GF-D8 (cell line): Measurements from ENCODE around the gene RAPGEF5.

ENCODE experiments used
- DNase-seq: peaks from one replicate; lab custom pipeline; 2025; lab: John Stamatoyannopoulos, UW

Gene RAPGEF5

DNA sequence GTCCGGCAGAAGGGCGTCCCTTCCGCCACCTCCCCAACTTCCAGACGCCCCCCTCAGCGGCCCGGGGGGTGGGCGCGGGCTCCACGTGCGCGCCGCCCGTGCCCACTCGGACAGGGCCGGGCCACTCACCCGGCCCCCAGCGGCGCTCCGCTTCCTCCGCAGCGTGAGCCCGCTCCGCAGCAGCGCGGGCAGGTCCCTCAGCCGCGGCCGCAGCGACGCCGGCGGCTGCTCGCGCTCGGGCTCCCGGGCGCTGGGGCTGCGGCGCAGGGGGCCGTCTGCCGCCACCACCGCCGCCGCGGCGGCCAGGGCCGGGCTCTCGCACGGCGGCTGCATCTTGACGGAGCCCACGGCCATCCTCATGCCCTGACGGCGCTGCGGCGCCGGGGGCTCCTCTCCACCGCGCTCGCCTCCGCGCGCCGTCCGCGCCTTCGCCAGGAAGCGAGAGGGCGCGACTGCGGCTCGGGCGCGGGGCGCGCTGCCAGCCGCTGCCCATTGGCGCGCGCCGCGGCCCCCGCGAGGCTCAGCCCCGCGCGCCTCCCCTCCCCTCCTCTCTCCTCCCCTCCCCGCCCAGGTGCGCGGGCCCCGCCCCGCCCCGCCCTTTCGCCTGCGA is at the start of gene RAPGEF5:
Gene RAPGEF5, minus strand, starts transcription at position 454 of the 610 bp plus-strand sequence. Its CDS starts 94 bp downstream, at position 360.
- no peak for DNase-seq

DNA sequence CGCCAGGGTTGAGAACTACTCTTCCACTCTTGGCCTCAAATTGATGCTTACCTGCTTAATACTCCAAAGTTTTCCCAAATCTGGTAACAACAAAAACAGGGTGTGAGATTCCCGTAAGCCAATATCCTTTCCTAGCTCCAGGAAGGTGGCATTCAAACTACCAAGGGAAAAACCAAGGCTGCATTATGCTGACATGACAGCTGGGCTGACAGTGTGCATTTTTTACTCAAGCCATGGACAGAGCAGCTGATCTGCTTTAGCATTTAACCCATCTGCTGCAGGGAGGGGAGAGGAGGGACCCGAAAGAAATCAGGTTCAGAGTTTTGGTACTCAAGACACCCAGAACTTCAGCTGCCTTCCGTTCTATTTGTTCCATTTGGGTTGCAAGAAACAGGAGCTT is 49.8 kb upstream of the RAPGEF5 start:
- DNase-seq: no peak

GRCh38 chr7:22404421-22405023 is 47.6 kb upstream of the RAPGEF5 start:
- DNase-seq: no peak

GRCh38 chr7:22403344-22403743 is 46.4 kb upstream of the RAPGEF5 start:
- DNase-seq: no peak

- no peak for DNase-seq
These were observed 45.3 kb upstream of the RAPGEF5 start for GRCh38 chr7:22402250-22402649.

DNA sequence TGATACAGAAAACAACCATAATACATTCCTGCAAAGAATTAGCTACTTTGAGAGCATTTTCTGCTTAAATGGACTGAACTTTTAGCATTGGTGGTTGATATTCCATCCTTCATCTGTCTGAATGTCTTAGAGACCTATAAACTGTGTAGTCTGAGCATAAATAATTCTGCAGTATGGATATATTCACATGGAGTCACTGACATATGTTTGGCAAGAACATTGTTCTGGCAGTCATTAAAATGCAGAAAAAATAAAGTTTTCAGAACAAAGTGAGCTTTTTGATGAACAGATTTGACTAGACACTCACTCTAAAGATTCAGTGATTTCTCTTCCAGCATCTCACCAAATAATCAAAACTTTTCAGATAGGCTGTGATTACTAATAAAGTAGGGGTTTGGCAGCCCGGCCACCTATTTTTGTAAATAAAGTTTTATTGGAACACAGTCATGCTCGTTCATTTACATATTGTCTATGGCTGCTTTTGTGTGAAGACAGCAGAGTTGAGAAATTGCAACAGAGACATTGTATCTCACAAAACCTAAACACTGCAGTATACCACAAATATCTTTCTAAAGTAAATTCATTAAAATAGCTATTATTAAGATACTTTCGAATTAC is 44.1 kb upstream of the RAPGEF5 start:
- DNase-seq: no peak

- no peak for DNase-seq
These were observed 43.3 kb upstream of the RAPGEF5 start for GRCh38 chr7:22400150-22400814.

GRCh38 chr7:22399546-22399945 is 42.6 kb upstream of the RAPGEF5 start:
- DNase-seq: no peak

DNA sequence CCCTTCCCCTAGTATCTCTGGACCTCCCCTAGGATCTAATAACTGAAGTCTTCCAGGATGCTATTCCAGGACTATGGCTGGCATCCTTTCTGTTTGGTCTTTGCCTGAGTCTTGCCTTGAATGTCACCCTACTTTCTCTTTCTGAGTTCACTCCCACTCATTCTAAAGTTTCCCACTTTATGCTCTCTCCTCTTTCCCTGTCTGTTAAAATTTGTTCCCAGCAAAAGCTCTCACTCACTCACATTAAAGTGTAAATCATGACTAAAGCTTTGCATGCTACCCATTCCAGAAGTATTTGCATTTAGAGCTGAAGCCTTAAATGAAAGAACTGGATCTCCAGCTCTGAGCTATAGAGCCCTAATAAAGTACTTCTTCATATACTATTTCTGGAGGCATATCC is 42.1 kb upstream of the RAPGEF5 start:
- no peak for DNase-seq

DNA sequence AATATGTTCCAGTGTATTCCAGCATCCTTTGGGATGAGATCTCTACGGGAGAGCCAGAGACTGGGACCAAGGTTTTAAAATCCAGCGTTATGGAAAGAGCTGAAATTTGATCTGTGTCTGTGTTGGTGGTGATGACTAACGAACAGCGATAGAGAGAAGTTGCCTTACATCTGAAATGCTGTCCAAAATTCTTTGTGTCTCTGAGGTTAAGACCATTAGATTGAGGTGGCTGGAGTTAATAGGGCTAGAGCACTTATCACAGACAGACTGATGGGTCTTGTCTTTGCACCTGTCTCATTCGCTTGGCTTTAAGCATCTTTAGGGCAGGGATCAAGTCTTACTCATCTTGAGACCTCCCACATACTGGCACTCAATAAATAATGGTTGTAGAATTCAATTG is 41.0 kb upstream of the RAPGEF5 start:
- DNase-seq: no peak

- no peak for DNase-seq
These were observed 38.3 kb upstream of the RAPGEF5 start for GRCh38 chr7:22395222-22395621.

GRCh38 chr7:22394739-22395138 is 37.8 kb upstream of the RAPGEF5 start:
- DNase-seq: no peak

DNA sequence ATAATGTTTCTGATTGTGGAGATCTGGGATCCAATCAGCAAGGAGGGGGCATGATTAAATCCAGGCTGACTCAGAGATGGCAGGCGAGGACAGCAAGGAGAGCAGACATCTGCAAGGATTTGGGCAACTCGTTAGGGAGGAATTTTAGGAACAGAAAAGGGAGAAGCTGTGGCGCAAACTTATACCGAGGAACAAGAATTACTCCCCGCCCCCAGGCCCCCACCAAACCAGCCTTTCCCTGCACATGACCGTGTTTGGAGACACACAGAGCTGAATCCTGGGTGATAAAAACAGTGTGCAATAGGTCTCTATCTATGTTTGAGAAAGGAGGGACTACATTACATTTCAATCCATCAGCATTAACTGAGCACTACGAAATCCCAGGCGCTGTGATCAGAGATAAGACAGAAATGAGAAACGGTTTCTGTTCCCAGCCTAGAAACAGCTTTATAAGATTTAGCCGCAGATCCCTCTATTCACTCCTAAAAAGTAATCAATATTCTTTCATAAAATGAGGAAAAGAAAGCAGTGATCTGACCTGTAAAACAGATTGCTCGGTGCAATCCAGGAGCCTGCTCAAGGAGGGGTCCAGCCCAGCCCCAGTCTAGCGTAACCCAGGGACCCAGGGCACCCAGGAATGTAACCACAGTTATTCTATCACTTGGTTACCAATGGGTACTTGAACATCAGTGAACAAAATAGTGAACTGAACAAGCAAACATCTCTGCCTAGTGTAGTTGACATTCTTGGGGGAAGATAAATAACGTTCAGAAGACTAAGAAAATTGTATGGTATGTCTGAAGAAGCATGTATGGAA is 37.2 kb upstream of the RAPGEF5 start:
- DNase-seq: no peak

DNA sequence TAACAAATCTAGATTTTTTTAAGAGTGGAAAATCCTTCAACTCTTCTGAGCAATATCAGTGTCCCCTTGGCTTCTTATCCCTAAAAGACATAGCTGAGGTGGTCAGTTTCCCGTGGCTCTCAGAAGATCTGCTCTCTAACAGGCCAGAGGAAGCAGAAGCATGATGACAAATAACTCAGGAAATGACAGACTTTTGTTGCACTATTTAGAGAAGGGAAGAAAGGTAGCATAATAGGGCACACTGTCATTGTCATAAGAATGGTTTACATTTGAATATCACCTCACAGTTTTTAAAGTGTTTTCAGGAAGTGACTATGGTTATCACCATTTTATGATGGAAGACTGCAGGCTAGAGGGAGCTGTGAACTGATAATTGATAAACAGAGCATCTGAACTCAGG is 33.6 kb upstream of the RAPGEF5 start:
- no peak for DNase-seq

DNA sequence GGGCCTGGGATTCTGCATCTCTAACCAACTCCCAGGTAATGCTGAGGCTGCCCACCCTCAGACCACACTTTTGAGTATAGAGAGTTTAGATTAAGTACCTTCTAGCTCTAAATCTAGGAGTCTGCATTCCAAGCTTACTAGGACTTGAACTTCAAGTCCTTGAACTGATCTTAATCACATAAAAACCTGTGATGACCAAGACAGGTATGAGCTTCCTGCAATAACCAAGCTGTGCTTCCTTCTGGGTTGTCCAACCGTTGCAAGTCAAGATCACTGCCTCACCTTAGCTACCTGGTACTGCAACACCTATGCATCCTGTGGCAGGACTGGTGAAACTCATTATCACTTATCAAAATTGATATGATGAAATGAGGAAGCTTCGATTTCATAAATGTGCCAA is 32.9 kb upstream of the RAPGEF5 start:
- DNase-seq: no peak

DNA sequence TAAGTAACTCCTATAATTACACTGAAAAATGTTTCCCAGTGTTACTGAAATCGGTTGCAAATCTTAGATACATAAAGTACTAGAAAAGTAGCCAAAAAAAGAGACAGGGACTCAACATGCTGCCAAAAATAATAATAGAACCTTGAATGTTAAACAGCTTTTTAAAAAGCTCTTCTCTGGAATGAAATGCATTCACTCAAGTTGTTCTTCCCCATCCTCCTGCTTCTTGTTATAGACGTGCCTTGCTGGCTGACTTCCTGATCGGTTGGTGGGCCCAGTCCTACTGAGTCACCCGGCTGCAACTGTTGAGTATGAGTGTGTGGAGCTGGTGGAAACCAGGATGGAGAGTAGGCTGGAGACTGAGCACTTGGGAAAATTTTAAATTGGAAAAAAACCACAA is 30.6 kb upstream of the RAPGEF5 start:
- DNase-seq: no peak

GRCh38 chr7:22386865-22387264 is 29.9 kb upstream of the RAPGEF5 start:
- DNase-seq: no peak

DNA sequence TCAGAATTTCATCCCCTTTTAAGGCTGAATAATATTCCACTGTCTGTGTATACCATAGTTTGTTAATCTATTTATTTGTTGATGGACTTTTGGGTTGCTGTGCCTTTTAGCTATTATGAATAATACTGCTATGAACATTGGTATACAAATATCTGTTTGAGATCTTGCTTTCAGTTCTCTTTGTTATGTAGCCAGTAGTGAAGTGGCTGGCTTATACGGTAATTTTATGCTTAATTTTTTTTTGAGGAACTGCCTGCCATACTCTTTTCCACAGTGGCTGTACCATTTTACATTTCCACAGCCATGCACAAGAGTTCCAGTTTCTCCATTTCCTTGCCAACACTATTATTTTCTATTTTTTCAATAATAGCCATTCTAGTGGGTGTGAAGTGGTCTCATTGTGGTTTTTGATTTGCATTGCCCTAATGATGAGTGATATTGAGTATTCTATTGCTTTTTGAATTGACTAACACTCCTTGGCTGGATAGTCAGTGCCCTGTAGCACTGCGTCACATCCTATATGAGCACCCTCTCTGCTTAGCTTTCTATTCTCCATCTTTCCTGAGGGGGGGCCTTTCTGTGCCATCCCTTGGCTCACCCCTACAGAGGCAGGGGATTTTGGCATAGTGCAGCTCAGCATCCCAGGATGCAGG is 29.4 kb upstream of the RAPGEF5 start:
- no peak for DNase-seq

- no peak for DNase-seq
These were observed 28.4 kb upstream of the RAPGEF5 start for GRCh38 chr7:22385326-22385725.

- DNase-seq: no peak
These were observed 23.4 kb upstream of the RAPGEF5 start for GRCh38 chr7:22380333-22380732.

DNA sequence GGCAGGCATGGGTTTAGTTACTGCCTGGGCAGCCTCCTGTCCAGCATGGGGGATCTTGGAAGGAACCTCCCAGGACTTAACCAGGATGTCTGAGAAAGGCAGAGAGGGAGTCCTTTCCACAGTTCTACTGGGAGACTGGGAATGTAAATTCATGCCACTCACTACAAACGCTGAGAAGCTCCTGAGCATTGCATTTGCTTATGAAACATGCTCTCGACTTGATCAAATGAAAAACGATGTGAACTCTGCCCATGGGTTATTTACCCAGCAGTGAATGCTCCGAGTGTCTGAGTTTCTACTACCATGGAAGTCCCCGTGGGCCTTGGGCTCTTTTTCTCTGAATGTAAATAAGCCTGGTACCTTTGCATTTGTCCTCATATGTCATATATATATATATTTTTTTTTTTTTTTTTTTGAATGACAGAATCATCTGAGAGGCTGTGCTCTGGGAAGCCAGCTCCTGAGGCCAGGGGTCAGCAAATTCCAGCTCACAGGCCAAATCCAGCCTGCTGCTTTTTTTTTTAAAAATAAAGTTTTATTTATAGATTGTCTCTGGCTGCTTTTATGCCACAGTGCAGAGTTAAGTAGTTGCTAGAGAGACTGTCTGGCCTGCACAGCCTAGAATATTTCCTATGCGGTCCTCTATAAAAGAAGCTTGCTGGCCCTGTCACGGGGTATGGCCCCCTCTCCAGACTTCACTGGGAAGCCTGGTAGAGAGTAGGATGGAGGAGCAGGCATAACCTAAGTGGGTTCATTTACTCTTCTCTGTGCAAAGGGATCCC is 21.4 kb upstream of the RAPGEF5 start:
- no peak for DNase-seq
